Measurements from ENCODE around the gene SYTL2. TPM values are rescaled to one million over a fixed set of nuclear protein-coding genes. Genes with fewer than 3 reads are reported as not detected.

The SYTL2 gene
- total RNA-seq, 1 donor: 19.9 TPM

- Histone ChIP-seq H3K4me1 (ENCODE audit: insufficient read depth, low read length) (peaks cover 8% of the 10 kb centered on the region), H3K9me3 (ENCODE audit: low read depth, low read length) (no peaks in the 10 kb centered on the region), H3K4me3 (ENCODE audit: insufficient read depth, low read length) (no peak overlapping the region), H4K20me1 (ENCODE audit: insufficient read depth, low read length) (no peaks in the 10 kb centered on the region), H3K79me2 (ENCODE audit: insufficient read depth, low read length) (no peaks in the 10 kb centered on the region), H3K36me3 (ENCODE audit: insufficient read depth, low read length) (no peaks in the 10 kb centered on the region), H3K27ac (ENCODE audit: low read depth, low read length) (no peak overlapping the region), H3K27me3 (ENCODE audit: insufficient read depth, low read length) (no peaks in the 10 kb centered on the region), H2AFZ (ENCODE audit: low read length) (no peak overlapping the region), H3K4me2 (ENCODE audit: insufficient read depth, low read length) (no peak overlapping the region)
- TF ChIP-seq CTCF (IDR thresholded peaks at IDR 0.05; ENCODE audit: extremely low read depth, low read depth, low read length): no peak
- DNase-seq (ENCODE audit: insufficient read length, low spot score, missing footprints): peak; percentile 81
Observed at GRCh38 chr11:85759915-85760314, 51.0 kb downstream of the SYTL2 start.

GRCh38 chr11:85758480-85759039 lies 52.4 kb downstream of the SYTL2 start:
- Histone ChIP-seq H3K4me2 (ENCODE audit: insufficient read depth, low read length) (no peak overlapping the region), H3K9me3 (ENCODE audit: low read depth, low read length) (no peaks in the 10 kb centered on the region), H3K27ac (ENCODE audit: low read depth, low read length) (no peak overlapping the region), H3K4me3 (ENCODE audit: insufficient read depth, low read length) (no peak overlapping the region), H3K79me2 (ENCODE audit: insufficient read depth, low read length) (no peaks in the 10 kb centered on the region), H3K4me1 (ENCODE audit: insufficient read depth, low read length) (peaks cover 8% of the 10 kb centered on the region), H2AFZ (ENCODE audit: low read length) (no peak overlapping the region), H3K27me3 (ENCODE audit: insufficient read depth, low read length) (no peaks in the 10 kb centered on the region), H4K20me1 (ENCODE audit: insufficient read depth, low read length) (no peaks in the 10 kb centered on the region), H3K36me3 (ENCODE audit: insufficient read depth, low read length) (no peaks in the 10 kb centered on the region)
- DNase-seq (ENCODE audit: insufficient read length, low spot score, missing footprints): no peak
- no peak for TF ChIP-seq CTCF (IDR thresholded peaks at IDR 0.05; ENCODE audit: extremely low read depth, low read depth, low read length)

- no peak overlapping the region for H2AFZ ChIP-seq (ENCODE audit: low read length)
- TF ChIP-seq CTCF (IDR thresholded peaks at IDR 0.05; ENCODE audit: extremely low read depth, low read depth, low read length): no peak
- no peak overlapping the region for H3K27ac ChIP-seq (ENCODE audit: low read depth, low read length)
- DNase-seq (ENCODE audit: insufficient read length, low spot score, missing footprints): no peak
- no peaks in the 10 kb centered on the region for H3K79me2 ChIP-seq (ENCODE audit: insufficient read depth, low read length)
- no peak overlapping the region for H3K4me3 ChIP-seq (ENCODE audit: insufficient read depth, low read length)
- H3K4me1 ChIP-seq (ENCODE audit: insufficient read depth, low read length): peaks cover 8% of the 10 kb centered on the region
- no peak overlapping the region for H3K4me2 ChIP-seq (ENCODE audit: insufficient read depth, low read length)
- no peaks in the 10 kb centered on the region for H3K9me3 ChIP-seq (ENCODE audit: low read depth, low read length)
- no peaks in the 10 kb centered on the region for H3K27me3 ChIP-seq (ENCODE audit: insufficient read depth, low read length)
- H4K20me1 ChIP-seq (ENCODE audit: insufficient read depth, low read length): no peaks in the 10 kb centered on the region
- H3K36me3 ChIP-seq (ENCODE audit: insufficient read depth, low read length): no peaks in the 10 kb centered on the region
Observed at GRCh38 chr11:85758026-85758425, 52.9 kb downstream of the SYTL2 start.

- no peak for DNase-seq (ENCODE audit: insufficient read length, low spot score, missing footprints)
- Histone ChIP-seq H3K4me1 (ENCODE audit: insufficient read depth, low read length) (peaks cover 11% of the 10 kb centered on the region), H2AFZ (ENCODE audit: low read length) (no peak overlapping the region), H3K79me2 (ENCODE audit: insufficient read depth, low read length) (no peaks in the 10 kb centered on the region), H4K20me1 (ENCODE audit: insufficient read depth, low read length) (no peaks in the 10 kb centered on the region), H3K4me2 (ENCODE audit: insufficient read depth, low read length) (no peak overlapping the region), H3K27me3 (ENCODE audit: insufficient read depth, low read length) (no peaks in the 10 kb centered on the region), H3K4me3 (ENCODE audit: insufficient read depth, low read length) (no peak overlapping the region), H3K27ac (ENCODE audit: low read depth, low read length) (no peak overlapping the region), H3K36me3 (ENCODE audit: insufficient read depth, low read length) (no peaks in the 10 kb centered on the region), H3K9me3 (ENCODE audit: low read depth, low read length) (no peaks in the 10 kb centered on the region)
- TF ChIP-seq CTCF (IDR thresholded peaks at IDR 0.05; ENCODE audit: extremely low read depth, low read depth, low read length): no peak
Observed at GRCh38 chr11:85756401-85757200, 54.3 kb downstream of the SYTL2 start.
